Stimulated activated CD4-positive, alpha-beta T cell treated with anti-CD3 and anti-CD28 coated beads, Interleukin-1b, Interleukin-23, amount 100 ng/mL, for 1 hour (primary cell): ENCODE results near the gene SLK.

Experiments
- DNase-seq, 2 donors: peaks; one replicate each; pipeline ENCODE4 v3.0.0-alpha.2; 2020; ENCODE audit warnings: low read depth in 2 of 2

Gene SLK

GRCh38 chr10:104052431-104052830 is 85.5 kb downstream of the SLK start:
- no peak for DNase-seq

GRCh38 chr10:104053201-104053600 is 86.3 kb downstream of the SLK start:
- DNase-seq: no peak

GRCh38 chr10:104054430-104054829 is 87.5 kb downstream of the SLK start:
- DNase-seq: no peak

GRCh38 chr10:104056619-104057273 is 89.8 kb downstream of the SLK start:
- no peak for DNase-seq

GRCh38 chr10:104057717-104058116 is 90.8 kb downstream of the SLK start:
- DNase-seq: no peak

GRCh38 chr10:104059364-104059763 is 92.4 kb downstream of the SLK start:
- DNase-seq: no peak

GRCh38 chr10:104061196-104061595 is 94.3 kb downstream of the SLK start:
- no peak for DNase-seq

GRCh38 chr10:104065748-104066147 is 98.8 kb downstream of the SLK start:
- no peak for DNase-seq

GRCh38 chr10:104066945-104067344 is 100.0 kb downstream of the SLK start:
- no peak for DNase-seq

- DNase-seq: no peak
Measured at GRCh38 chr10:104067525-104067924, 100.6 kb downstream of the SLK start.

- DNase-seq: no peak
Measured at GRCh38 chr10:104069613-104070012, 102.7 kb downstream of the SLK start.

- DNase-seq: no peak
Measured at GRCh38 chr10:104072786-104073185, 105.8 kb downstream of the SLK start.

- no peak for DNase-seq
Measured at GRCh38 chr10:104074505-104074904, 107.6 kb downstream of the SLK start.

- no peak for DNase-seq
Measured at GRCh38 chr10:104076743-104077160, 109.8 kb downstream of the SLK start.

GRCh38 chr10:104077247-104077646 is 110.3 kb downstream of the SLK start:
- DNase-seq: no peak

- no peak for DNase-seq
Measured at GRCh38 chr10:104077663-104078151, 110.8 kb downstream of the SLK start.
